Caco-2 (cell line): ENCODE data around the gene CLSTN2. TPM values are rescaled to one million over a fixed set of nuclear protein-coding genes. Genes with fewer than 3 reads are reported as not detected.

ENCODE experiments used
- BruUV-seq: library from RNA; stranded (reverse); fragments of 400-500 nt; replicated peaks from 2 replicates; lab custom pipeline; 2021; lab: Mats Ljungman, UMichigan
- CTCF ChIA-PET: fragments of 300-600 bp; sonication (Branson Sonifier 250); formaldehyde crosslinking; loops from one replicate; lab custom pipeline; 2022; ENCODE audit warnings: antibody characterized with exemption; lab: Charles Lee
- POLR2A ChIA-PET: fragments of 300-600 bp; sonication (Branson Sonifier 250); formaldehyde crosslinking; loops from one replicate; lab custom pipeline; 2022; ENCODE audit warnings: antibody characterized with exemption; lab: Charles Lee
- DNase-seq, 2 experiments: peaks; one replicate each; pipeline versions ENCODE4 v3.0.0 to v3.0.0-alpha.2; 2020 to 2022
- H3K27me3 ChIP-seq: replicated peaks from 2 replicates; pipeline ENCODE4 v1.6.0; 2011; ENCODE audit warnings: low read length; ENCODE audit not compliant: control insufficient read depth, insufficient read depth
- H3K36me3 ChIP-seq: 2 replicates; pipeline ENCODE4 v1.5.1; 2011; ENCODE audit warnings: low read length; ENCODE audit not compliant: control insufficient read depth, insufficient read depth
- H3K4me1 ChIP-seq: fragments of 250-450 bp; sonication (Bioruptor Pico); 2 replicates; pipeline ENCODE4 v1.5.1; 2020; ENCODE audit warnings: mild to moderate bottlenecking
- H3K4me3 ChIP-seq: 2 replicates; pipeline ENCODE4 v1.5.1; 2011; ENCODE audit warnings: low read depth, mild to moderate bottlenecking, control low read depth, low read length
- H3K9me3 ChIP-seq: fragments of 250-450 bp; sonication (Bioruptor Pico); 2 replicates; pipeline ENCODE4 v1.5.1; 2020; ENCODE audit warnings: mild to moderate bottlenecking, moderate library complexity
- H3K27ac Mint-ChIP-seq: one replicate; pipeline ENCODE4 v1.8.0; 2022; ENCODE audit warnings: mixed read lengths; ENCODE audit not compliant: unreplicated experiment
- H3K27me3 Mint-ChIP-seq: one replicate; pipeline ENCODE4 v1.8.0; 2022; ENCODE audit warnings: mixed read lengths; ENCODE audit not compliant: insufficient read depth, unreplicated experiment
- H3K36me3 Mint-ChIP-seq: one replicate; pipeline ENCODE4 v1.8.0; 2022; ENCODE audit warnings: mild to moderate bottlenecking, mixed read lengths; ENCODE audit not compliant: insufficient read depth, unreplicated experiment
- H3K4me1 Mint-ChIP-seq: one replicate; pipeline ENCODE4 v1.8.0; 2022; ENCODE audit warnings: low read depth, mixed read lengths; ENCODE audit not compliant: unreplicated experiment
- H3K4me3 Mint-ChIP-seq: one replicate; pipeline ENCODE4 v1.8.0; 2022; ENCODE audit warnings: mild to moderate bottlenecking, moderate library complexity, mixed read lengths; ENCODE audit not compliant: unreplicated experiment
- H3K9me3 Mint-ChIP-seq: one replicate; pipeline ENCODE4 v1.8.0; 2022; ENCODE audit warnings: mixed read lengths; ENCODE audit not compliant: unreplicated experiment
- intact Hi-C: fragments of 100-400 bp; cut with micrococcal nuclease; formaldehyde crosslinking; loops from one replicate; pipeline ENCODE4 v1.10.0; 2022; ENCODE audit not compliant: unreplicated experiment
- total RNA-seq: library from RNA; stranded (reverse); gene quantifications from 2 replicates; pipeline ENCODE4 v1.2.3, GENCODE V29; 2022
- TF ChIP-seq, protein P1 (sequence below), 2 experiments: fragments of 200-600 bp in 1 of 2; IDR thresholded peaks; 1 replicate in 1 of 2; 2 replicates in 1 of 2; pipeline versions ENCODE4 v1.5.1 to v1.8.0; 2011 to 2022; ENCODE audit warnings: antibody characterized with exemption in 1 of 2, control low read depth in 1 of 2, inconsistent platforms in 1 of 2, low read depth in 1 of 2, low read length in 1 of 2, mild to moderate bottlenecking in 1 of 2, moderate library complexity in 1 of 2; ENCODE audit not compliant: insufficient read depth in 1 of 2, severe bottlenecking in 1 of 2, unreplicated experiment in 1 of 2

The CLSTN2 gene
- total RNA-seq, 1 experiment from 2014 or later = 26.1 TPM

DNA sequence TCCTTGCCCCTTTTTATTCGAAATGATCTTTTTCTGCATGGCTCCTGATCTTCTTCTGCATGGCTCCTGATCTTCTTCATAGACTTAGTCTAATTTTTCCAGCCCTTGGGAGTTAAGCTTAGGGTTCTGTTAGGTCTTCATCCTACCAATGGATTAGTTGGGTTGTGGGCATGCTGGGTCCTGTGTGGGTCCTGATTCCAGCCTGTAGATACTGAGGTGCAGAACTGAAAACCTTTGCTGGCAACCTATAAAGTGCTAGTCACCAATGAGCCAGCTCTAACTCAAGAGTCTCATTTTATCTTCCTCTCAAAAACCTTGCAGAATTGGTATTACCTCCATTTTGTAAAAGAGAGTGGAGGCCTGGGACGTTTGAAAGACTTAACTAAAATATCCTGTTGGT, 229.2 kb downstream of the CLSTN2 start:
- H3K4me3 Mint-ChIP-seq = no peak overlapping the region

DNA sequence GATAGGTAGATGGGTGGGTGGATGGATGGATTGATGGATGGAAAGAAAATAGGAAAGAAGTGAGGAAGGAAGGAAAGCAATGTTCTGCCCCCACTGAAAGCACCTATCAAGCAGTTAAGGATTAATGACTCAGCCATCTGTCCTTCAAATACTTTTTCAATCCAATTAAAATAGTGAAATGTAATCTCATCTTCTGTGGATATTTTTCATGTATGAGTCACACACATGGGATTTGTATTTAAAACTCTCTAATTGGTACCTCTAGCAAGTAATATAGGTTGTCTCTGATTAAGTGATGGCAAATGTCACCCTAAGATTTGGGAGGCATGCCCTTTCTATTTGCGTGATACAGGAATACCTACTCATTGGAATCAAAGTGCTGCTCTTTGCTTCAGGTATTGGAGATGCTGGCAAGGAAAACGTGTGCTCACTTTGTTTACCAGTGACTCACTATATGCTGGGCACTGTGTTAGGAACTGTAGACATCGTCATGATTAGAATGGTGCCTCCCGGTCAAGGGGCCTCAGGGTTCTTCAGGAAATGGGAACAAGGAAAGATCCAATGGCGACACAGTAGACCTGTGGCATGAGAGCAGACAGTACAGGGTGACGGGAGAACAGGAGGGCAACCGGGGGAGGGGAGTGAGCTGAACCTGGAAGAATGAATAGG, 230.1 kb downstream of the CLSTN2 start:
- Histone ChIP-seq H3K4me1 (no peaks in the 10 kb centered on the region), H3K36me3 (no peaks in the 10 kb centered on the region), H3K4me3 (no peak overlapping the region), H3K9me3 (no peaks in the 10 kb centered on the region), H3K27me3 (no peaks in the 10 kb centered on the region)
- Mint-ChIP-seq H3K4me1 (no peaks in the 10 kb centered on the region), H3K27me3 (peaks cover 8% of the 10 kb centered on the region), H3K9me3 (no peaks in the 10 kb centered on the region), H3K4me3 (no peak overlapping the region), H3K27ac (no peak overlapping the region), H3K36me3 (no peaks in the 10 kb centered on the region)
- no peak for DNase-seq
- intact Hi-C loops = no loop called here
- TF ChIP-seq, protein P1, sequence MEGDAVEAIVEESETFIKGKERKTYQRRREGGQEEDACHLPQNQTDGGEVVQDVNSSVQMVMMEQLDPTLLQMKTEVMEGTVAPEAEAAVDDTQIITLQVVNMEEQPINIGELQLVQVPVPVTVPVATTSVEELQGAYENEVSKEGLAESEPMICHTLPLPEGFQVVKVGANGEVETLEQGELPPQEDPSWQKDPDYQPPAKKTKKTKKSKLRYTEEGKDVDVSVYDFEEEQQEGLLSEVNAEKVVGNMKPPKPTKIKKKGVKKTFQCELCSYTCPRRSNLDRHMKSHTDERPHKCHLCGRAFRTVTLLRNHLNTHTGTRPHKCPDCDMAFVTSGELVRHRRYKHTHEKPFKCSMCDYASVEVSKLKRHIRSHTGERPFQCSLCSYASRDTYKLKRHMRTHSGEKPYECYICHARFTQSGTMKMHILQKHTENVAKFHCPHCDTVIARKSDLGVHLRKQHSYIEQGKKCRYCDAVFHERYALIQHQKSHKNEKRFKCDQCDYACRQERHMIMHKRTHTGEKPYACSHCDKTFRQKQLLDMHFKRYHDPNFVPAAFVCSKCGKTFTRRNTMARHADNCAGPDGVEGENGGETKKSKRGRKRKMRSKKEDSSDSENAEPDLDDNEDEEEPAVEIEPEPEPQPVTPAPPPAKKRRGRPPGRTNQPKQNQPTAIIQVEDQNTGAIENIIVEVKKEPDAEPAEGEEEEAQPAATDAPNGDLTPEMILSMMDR (IDR thresholded peaks at IDR 0.05; ENCODE audit: insufficient read depth in 1 of 2, low read depth in 1 of 2, low read length in 1 of 2, severe bottlenecking in 1 of 2, unreplicated experiment in 1 of 2) = no peak
- ChIA-PET POLR2A (no interaction called here), CTCF (no interaction called here)
- BruUV-seq = no TSS peak

More for the DNA sequence above, 229.2 kb downstream of the CLSTN2 start:
- no peak overlapping the region for H3K4me3 ChIP-seq
- no peaks in the 10 kb centered on the region for H3K36me3 Mint-ChIP-seq
- no peaks in the 10 kb centered on the region for H3K9me3 ChIP-seq
- no TSS peak for BruUV-seq
- no peaks in the 10 kb centered on the region for H3K9me3 Mint-ChIP-seq
- no peaks in the 10 kb centered on the region for H3K4me1 ChIP-seq
- intact Hi-C loops = no loop called here
- H3K27ac Mint-ChIP-seq = no peak overlapping the region
- ChIA-PET CTCF (no interaction called here), POLR2A (no interaction called here)
- no peaks in the 10 kb centered on the region for H3K4me1 Mint-ChIP-seq
- H3K27me3 ChIP-seq = no peaks in the 10 kb centered on the region
- TF ChIP-seq, protein P1 (IDR thresholded peaks at IDR 0.05; ENCODE audit: insufficient read depth in 1 of 2, low read depth in 1 of 2, low read length in 1 of 2, severe bottlenecking in 1 of 2, unreplicated experiment in 1 of 2) = no peak
- peaks cover 8% of the 10 kb centered on the region for H3K27me3 Mint-ChIP-seq
- H3K36me3 ChIP-seq = no peaks in the 10 kb centered on the region
- DNase-seq = no peak

DNA sequence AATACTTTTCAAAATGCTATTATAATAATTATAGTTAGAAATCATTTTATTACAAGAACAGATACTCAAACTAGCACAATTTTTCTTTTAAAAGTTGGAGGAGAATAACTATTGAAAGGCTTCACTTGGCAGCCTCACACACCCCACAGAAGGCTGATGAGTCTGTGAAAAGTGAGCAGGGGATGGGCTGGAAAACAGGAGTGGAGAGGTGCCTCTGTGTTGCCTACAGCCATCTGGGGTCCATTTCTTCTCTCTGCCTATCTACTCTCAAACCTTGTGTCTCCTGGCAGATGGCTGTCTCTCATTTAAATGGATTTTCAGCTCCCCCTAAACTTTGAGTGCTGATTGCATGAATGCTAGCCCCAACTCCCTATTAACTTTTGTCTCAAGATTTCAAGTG, 230.8 kb downstream of the CLSTN2 start:
- POLR2A ChIA-PET = no interaction called here
- BruUV-seq = no TSS peak
- Histone ChIP-seq H3K27me3 (no peaks in the 10 kb centered on the region), H3K4me3 (no peak overlapping the region), H3K4me1 (no peaks in the 10 kb centered on the region), H3K9me3 (no peaks in the 10 kb centered on the region), H3K36me3 (no peaks in the 10 kb centered on the region)
- H3K36me3 Mint-ChIP-seq = no peaks in the 10 kb centered on the region
- CTCF ChIA-PET = no interaction called here
- DNase-seq = no peak
- H3K4me3 Mint-ChIP-seq = no peak overlapping the region
- no peak overlapping the region for H3K27ac Mint-ChIP-seq
- no peaks in the 10 kb centered on the region for H3K4me1 Mint-ChIP-seq
- no peaks in the 10 kb centered on the region for H3K9me3 Mint-ChIP-seq
- H3K27me3 Mint-ChIP-seq = peaks cover 8% of the 10 kb centered on the region
- intact Hi-C loops = no loop called here
- TF ChIP-seq, protein P1 (IDR thresholded peaks at IDR 0.05; ENCODE audit: insufficient read depth in 1 of 2, low read depth in 1 of 2, low read length in 1 of 2, severe bottlenecking in 1 of 2, unreplicated experiment in 1 of 2) = no peak
